GM12865 (cell line): ENCODE data around the gene NDUFS6.

Experiments
- DNase-seq: peaks from one replicate; pipeline ENCODE4 v3.0.0; 2010; ENCODE audit warnings: low read depth
- H3K4me3 ChIP-seq: 2 replicates; pipeline ENCODE4 v1.5.1; 2011; ENCODE audit warnings: mild to moderate bottlenecking, low read depth, low read length, control low read depth
- TF ChIP-seq, protein P1 (sequence below): IDR thresholded peaks from 2 replicates; pipeline ENCODE4 v1.5.1; 2011; ENCODE audit warnings: low read length, control low read depth, low read depth, inconsistent platforms; ENCODE audit not compliant: insufficient read depth; ENCODE audit errors: missing control alignments

NDUFS6 gene

DNA sequence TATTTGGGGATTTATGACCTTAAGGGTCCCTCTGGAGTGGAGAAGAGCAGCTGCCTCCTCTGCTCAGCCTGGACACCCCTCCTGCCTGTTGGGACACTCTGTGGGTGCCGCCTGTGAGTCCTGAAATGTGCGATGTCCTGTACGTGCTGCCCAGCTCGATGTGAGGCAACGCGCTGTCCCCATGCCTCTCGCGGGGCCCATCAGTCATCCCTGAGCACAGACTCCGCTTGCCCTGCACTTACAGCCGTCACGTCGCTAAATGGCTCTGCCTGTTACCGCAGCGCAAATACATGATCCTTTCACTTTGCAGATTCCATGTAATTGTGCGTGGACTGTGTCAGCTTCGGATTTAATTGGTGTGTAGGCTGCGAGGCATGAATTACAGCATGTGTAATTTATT lies 54.4 kb downstream of the NDUFS6 start:
- DNase-seq, result no peak
- TF ChIP-seq, protein P1, sequence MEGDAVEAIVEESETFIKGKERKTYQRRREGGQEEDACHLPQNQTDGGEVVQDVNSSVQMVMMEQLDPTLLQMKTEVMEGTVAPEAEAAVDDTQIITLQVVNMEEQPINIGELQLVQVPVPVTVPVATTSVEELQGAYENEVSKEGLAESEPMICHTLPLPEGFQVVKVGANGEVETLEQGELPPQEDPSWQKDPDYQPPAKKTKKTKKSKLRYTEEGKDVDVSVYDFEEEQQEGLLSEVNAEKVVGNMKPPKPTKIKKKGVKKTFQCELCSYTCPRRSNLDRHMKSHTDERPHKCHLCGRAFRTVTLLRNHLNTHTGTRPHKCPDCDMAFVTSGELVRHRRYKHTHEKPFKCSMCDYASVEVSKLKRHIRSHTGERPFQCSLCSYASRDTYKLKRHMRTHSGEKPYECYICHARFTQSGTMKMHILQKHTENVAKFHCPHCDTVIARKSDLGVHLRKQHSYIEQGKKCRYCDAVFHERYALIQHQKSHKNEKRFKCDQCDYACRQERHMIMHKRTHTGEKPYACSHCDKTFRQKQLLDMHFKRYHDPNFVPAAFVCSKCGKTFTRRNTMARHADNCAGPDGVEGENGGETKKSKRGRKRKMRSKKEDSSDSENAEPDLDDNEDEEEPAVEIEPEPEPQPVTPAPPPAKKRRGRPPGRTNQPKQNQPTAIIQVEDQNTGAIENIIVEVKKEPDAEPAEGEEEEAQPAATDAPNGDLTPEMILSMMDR, result no peak
- H3K4me3 ChIP-seq, result no peak overlapping the region

- TF ChIP-seq, protein P1, result no peak
- H3K4me3 ChIP-seq, result no peak overlapping the region
- no peak for DNase-seq
Observed at GRCh38 chr5:1856596-1857255, 55.5 kb downstream of the NDUFS6 start.

DNA sequence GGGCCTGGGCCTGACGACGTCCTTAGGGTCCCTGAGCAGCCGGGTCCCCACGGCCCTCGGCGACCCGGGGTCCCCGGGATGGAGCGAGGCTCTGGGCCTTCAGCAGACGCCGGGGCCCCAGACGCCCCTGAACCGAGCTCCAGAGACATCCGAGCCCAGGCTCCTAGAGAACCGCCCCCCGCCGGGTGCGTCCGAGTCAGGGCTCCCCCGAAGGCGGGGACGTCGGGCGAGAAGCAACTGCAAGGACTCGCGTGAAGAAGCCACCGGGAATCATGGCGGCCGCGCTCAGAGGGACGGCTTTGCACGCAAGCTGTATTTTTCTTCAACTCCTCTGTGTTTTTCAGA lies 56.0 kb downstream of the NDUFS6 start:
- no peak overlapping the region for H3K4me3 ChIP-seq
- TF ChIP-seq, protein P1, result no peak
- DNase-seq, result no peak

DNA sequence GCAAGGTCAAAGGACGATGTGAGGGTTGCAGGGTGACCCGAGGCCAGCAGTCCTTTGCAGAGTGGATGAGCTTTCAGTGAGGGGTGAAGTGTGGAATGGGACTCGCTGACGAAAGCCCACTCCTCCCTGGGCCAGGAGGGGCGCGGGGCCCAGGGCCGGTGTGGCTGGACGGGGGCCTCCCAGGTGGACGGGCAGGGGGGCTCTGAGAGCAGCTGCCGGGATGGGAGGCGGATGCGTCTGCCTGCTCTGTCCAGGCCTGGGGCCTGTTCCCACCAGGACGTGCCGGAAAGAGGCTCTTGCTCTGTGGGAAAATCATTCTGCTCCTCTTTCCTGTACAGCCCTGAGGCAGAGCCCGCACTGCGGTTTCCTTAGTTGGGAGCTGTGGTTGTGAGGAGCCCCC lies 57.2 kb downstream of the NDUFS6 start:
- no peak for DNase-seq
- TF ChIP-seq, protein P1, result no peak
- no peak overlapping the region for H3K4me3 ChIP-seq

DNA sequence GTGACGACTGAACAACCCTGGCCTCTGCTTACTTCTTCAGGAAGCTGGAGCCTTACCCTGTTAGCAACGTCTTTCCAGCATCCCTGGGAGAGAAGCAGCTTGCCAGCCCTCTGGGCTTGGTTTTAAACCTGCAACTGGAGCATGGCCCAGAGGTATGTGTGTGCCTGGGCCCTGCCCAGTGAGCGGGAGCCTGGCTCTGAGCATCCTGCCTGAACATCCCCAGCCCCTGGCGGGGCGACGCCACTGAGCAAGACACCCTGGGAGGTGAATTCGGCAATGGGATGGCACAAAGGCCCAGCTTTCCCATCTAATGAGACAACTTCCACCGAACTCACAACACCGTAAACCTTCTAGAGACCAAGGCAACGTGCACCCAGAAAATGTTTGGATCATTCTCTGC lies 57.9 kb downstream of the NDUFS6 start:
- no peak for DNase-seq
- H3K4me3 ChIP-seq, result no peak overlapping the region
- TF ChIP-seq, protein P1, result no peak

- H3K4me3 ChIP-seq, result no peak overlapping the region
- TF ChIP-seq, protein P1, result no peak
- no peak for DNase-seq
Observed at GRCh38 chr5:1860021-1860610, 58.9 kb downstream of the NDUFS6 start.

GRCh38 chr5:1860949-1861348 lies 59.7 kb downstream of the NDUFS6 start:
- no peak for DNase-seq
- no peak overlapping the region for H3K4me3 ChIP-seq
- TF ChIP-seq, protein P1, result no peak
